NT2/D1 (cell line): Measurements from ENCODE around the gene CHCHD1.
A peak's percentile ranks its signal among the peaks of the same experiment; 100 is the strongest.

Source experiments
- SUZ12 ChIP-seq: IDR thresholded peaks from 2 replicates; pipeline ENCODE4 v1.6.1; 2011; ENCODE audit not compliant: insufficient read length, insufficient read depth; ENCODE audit errors: extremely low read depth
- YY1 ChIP-seq: IDR thresholded peaks from 2 replicates; pipeline ENCODE4 v1.6.1; 2011; ENCODE audit not compliant: insufficient read length, insufficient read depth
- ZNF274 ChIP-seq: IDR thresholded peaks from 2 replicates; pipeline ENCODE4 v1.6.1; 2011; ENCODE audit warnings: mild to moderate bottlenecking, low read depth, low read length

DNA sequence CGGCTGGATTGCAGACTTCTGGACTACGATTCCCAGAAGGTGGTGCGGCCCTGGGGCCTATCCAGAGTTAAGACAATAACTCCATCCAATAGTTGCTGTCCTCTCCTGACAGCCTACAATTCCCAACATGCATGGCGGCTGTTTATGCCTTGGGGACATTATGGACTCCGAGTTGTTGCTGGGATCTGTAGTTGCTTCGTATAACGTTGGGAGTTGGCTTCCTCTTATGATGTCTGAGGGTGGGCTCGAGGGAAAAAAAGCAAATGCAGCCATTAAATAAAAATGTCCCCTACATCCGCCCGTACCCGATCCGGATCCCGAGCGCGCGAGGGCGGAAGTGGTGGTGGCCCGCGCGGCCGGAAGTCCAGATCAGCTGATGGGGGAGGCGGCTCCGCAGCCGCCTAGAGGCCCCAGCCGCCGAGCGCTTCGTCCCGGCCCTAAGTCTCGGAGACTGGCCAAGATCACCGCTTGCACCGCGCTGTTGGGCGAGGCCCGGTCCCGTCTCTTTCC is 3.4 kb downstream of the CHCHD1 start, which contains the start of gene ZSWIM8:
- TF ChIP-seq YY1: peak; percentile 40
- no peak for TF ChIP-seq SUZ12
- TF ChIP-seq ZNF274: no peak
